ENCODE results near the gene RAPGEF1.

RAPGEF1 gene

GRCh38 chr9:131700765-131701435 is 39.0 kb downstream of the RAPGEF1 start:
- no peak for FAIRE-seq
- no peak for DNase-seq (ENCODE audit: insufficient read length, low spot score)
- no peak for TF ChIP-seq POLR2A (IDR thresholded peaks at IDR 0.05; ENCODE audit: low read depth, low read length)

DNA sequence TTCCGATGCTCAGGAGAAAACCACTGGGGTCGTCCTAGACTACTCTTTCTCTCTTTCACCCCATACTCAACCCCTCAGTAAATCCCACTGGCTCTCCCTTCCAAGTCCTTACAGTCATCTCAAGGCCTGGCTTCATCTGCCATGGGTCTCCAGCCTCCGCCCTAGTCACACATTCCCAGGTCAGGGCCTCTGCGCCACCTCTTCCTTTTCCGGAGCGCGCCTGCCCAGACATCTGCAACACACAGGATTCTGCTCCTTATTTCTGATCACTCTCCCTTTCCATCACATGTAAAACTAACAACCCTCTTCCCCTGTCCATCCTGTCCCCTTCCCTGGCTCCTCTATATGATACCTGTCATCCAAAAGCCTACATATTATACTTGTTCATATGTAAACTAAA is 39.8 kb downstream of the RAPGEF1 start:
- TF ChIP-seq POLR2A (IDR thresholded peaks at IDR 0.05; ENCODE audit: low read depth, low read length), result no peak
- FAIRE-seq (no peak), DNase-seq (ENCODE audit: insufficient read length, low spot score) (no peak)

DNA sequence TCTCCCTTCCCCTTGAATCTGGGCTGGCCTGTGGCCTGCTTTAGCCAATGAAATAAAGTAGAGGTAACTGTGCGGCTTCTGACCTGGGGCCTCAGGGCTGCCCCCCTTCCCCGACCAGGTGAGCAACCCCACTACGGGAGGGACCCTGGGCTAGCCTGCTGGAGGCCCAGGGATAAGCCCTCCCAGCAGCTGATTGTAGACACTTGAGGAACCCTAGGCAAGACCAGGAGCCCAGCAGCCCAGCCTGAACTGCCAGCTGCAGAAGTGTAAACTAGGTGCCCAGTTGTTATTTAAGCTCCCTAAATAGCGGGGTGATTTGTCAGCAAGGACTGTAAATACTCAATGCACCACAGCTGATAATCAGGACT is 41.3 kb downstream of the RAPGEF1 start:
- TF ChIP-seq POLR2A (IDR thresholded peaks at IDR 0.05; ENCODE audit: low read depth, low read length), result no peak
- FAIRE-seq (no peak), DNase-seq (ENCODE audit: insufficient read length, low spot score) (no peak)

GRCh38 chr9:131697908-131698617 is 41.8 kb downstream of the RAPGEF1 start:
- no peak for TF ChIP-seq POLR2A (IDR thresholded peaks at IDR 0.05; ENCODE audit: low read depth, low read length)
- FAIRE-seq, result no peak
- DNase-seq (ENCODE audit: insufficient read length, low spot score), result no peak

DNA sequence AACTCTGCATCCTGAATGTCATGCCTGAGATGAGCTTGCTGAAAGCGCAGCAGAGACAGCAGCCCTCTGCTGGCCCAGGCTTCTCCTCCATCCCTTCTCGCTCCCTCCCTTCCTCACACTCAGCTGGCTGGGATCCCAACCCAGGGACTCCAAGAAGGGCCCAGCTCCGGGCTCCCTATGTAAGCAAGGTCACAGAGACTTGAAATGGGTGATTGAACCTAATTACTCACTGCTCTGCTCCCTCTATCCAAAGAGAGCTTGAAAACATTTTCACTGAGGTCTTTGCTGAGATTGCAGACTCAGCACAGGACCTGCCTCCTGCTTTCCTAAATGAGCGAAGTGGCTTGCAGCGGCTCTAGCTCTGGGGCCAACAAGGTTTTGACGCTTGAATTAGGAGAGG is 42.8 kb downstream of the RAPGEF1 start:
- TF ChIP-seq POLR2A (IDR thresholded peaks at IDR 0.05; ENCODE audit: low read depth, low read length), result no peak
- DNase-seq (ENCODE audit: insufficient read length, low spot score) (no peak), FAIRE-seq (no peak)

DNA sequence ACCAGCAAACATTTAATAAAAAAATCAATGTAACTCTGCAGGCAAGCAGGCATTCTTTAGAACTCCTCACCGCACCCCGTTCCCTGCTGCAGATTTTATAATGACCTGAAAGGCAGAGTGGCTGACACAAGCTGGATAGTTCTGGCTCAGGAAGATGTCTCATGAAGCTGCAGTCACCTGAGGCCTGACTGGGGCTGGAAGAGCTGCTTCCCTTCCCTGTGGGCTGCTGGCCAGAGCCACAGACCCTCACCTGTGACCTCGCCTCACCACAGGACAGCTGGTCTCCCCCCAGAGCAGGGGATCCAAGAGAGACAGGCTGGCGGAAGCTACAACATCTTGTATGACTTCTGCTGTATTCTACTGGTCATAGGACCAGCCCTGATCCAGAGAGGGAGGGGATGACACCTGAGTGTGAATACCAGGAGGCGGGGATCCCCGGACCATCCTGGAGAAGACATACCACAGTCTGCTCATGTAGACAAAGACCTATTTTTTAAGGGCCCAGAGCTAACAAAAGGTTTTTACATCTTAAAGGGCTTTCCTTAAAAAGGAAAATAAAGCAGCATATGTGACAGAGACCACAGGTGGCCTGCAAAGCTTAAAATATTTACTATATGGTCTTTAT is 43.9 kb downstream of the RAPGEF1 start:
- FAIRE-seq, result no peak
- no peak for DNase-seq (ENCODE audit: insufficient read length, low spot score)
- TF ChIP-seq POLR2A (IDR thresholded peaks at IDR 0.05; ENCODE audit: low read depth, low read length), result no peak

- no peak for FAIRE-seq
- no peak for TF ChIP-seq POLR2A (IDR thresholded peaks at IDR 0.05; ENCODE audit: low read depth, low read length)
These were observed 44.5 kb downstream of the RAPGEF1 start for GRCh38 chr9:131695366-131695765.

DNA sequence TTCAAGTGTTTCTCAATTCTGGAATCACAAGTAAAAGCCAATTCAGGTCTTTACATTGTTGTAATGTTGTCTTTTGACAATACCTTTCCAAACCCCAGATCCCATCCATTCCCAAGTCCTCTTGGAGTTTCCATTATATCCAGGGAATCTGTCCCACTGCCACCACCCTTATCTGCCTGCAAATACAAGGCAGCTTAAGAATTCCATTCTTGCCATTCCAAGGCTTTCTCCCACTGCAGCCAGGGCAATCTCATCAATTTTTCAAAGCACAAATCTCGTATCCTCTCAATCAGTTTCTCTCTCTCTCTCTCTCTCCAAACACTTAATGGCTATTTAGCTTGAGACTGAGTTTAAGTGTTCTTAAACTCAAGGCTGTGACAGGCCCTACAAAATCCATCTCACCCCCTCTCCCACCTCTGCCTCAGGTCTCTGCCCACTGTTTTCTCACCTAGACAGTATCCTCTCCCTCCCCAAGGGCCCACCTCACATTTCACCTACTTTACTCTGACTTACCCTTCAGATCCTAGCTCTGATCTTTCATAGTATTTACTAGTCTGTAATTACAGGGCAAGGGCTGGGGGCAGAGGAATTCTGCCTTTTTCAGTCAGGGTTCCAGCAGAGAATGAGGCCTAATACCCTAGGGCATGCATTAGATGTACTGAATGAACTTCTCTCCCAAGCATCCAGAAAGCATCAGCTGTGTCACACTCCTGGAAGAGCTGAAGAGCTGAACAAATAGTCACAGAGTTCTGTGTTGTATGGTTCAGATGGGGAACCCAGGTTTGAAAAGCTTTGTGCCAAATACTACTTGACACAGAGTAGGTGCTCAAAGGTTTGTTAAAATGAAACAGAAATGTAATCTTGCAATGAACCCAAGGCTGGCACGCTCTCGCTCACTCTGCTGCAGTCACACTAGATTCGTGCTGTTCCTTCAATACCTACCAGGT is 46.0 kb downstream of the RAPGEF1 start:
- no peak for FAIRE-seq

More at GRCh38 chr9:131695366-131695765, 44.5 kb downstream of the RAPGEF1 start:
- no peak for DNase-seq (ENCODE audit: insufficient read length, low spot score)

GRCh38 chr9:131692612-131693562 is 47.0 kb downstream of the RAPGEF1 start:
- FAIRE-seq (no peak), DNase-seq (ENCODE audit: insufficient read length, low spot score) (no peak)
- TF ChIP-seq POLR2A (IDR thresholded peaks at IDR 0.05; ENCODE audit: low read depth, low read length), result no peak

More for the DNA sequence above, 46.0 kb downstream of the RAPGEF1 start:
- TF ChIP-seq POLR2A (IDR thresholded peaks at IDR 0.05; ENCODE audit: low read depth, low read length), result no peak
- DNase-seq (ENCODE audit: insufficient read length, low spot score), result no peak

- DNase-seq (ENCODE audit: insufficient read length, low spot score), result no peak
- no peak for FAIRE-seq
- TF ChIP-seq POLR2A (IDR thresholded peaks at IDR 0.05; ENCODE audit: low read depth, low read length), result no peak
These were observed 47.8 kb downstream of the RAPGEF1 start for GRCh38 chr9:131691969-131692611.

DNA sequence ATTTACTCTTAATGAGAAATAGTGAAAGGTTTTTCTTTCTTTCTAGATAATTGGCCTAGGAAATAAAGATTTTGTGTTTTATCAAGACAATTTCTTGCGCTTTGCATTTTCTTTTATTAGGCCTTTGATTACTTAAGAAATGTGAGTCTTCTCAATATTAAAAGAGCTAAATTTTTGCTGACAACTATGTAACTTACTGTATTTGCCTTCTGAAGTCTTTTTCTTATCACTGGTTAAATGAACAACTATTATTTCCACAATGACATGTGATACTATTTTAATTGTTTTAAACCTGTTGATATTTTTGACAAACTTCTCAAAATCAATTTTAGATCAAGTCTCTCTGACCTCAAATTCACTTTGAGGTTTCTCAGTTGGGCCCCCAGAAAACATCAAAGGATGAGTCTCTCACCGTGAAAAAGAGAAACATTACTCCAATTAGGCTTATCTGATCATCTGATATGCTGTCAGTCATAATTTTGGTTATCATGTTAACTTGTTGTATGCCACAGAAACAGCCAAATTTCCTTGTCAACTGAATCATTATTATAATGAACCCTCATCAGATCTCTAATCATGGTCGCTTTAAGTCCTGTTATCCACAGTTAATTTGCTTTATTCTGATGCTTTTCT is 48.8 kb downstream of the RAPGEF1 start:
- TF ChIP-seq POLR2A (IDR thresholded peaks at IDR 0.05; ENCODE audit: low read depth, low read length), result no peak
- DNase-seq (ENCODE audit: insufficient read length, low spot score), result no peak
- no peak for FAIRE-seq

- DNase-seq (ENCODE audit: insufficient read length, low spot score), result no peak
- TF ChIP-seq POLR2A (IDR thresholded peaks at IDR 0.05; ENCODE audit: low read depth, low read length), result no peak
- no peak for FAIRE-seq
These were observed 49.4 kb downstream of the RAPGEF1 start for GRCh38 chr9:131690462-131690861.
